Liver (tissue), 9 donors: Measurements from ENCODE around the gene STRA6. TPM values are rescaled to one million over a fixed set of nuclear protein-coding genes. Genes with fewer than 3 reads are reported as not detected.

ENCODE experiments used
- DNase-seq: peaks from one replicate; pipeline ENCODE4 v3.0.0-alpha.2; 2017; ENCODE audit warnings: low spot score
- H3K27ac ChIP-seq, 2 donors: one replicate each; pipeline ENCODE4 v1.7.0; 2013; ENCODE audit warnings: inconsistent platforms in 2 of 2, low read length in 2 of 2, control low read depth in 1 of 2, low read depth in 1 of 2, mild to moderate bottlenecking in 1 of 2
- H3K27me3 ChIP-seq, 4 donors: one replicate each; pipeline versions ENCODE4 v1.6.1 to v1.7.0; 2013; ENCODE audit warnings: low read length in 3 of 4, inconsistent platforms in 1 of 4, mild to moderate bottlenecking in 1 of 4, moderate library complexity in 1 of 4; ENCODE audit not compliant: control insufficient read depth in 4 of 4, insufficient read depth in 4 of 4
- H3K36me3 ChIP-seq, 4 donors: one replicate each; pipeline versions ENCODE4 v1.6.1 to v1.7.0; 2013; ENCODE audit warnings: low read length in 3 of 4, mild to moderate bottlenecking in 3 of 4, low read depth in 1 of 4, moderate library complexity in 1 of 4; ENCODE audit not compliant: control insufficient read depth in 4 of 4, insufficient read depth in 3 of 4
- H3K4me1 ChIP-seq, 4 donors: one replicate each; pipeline versions ENCODE4 v1.6.1 to v1.7.0; 2013; ENCODE audit warnings: low read length in 3 of 4, mild to moderate bottlenecking in 3 of 4, moderate library complexity in 1 of 4; ENCODE audit not compliant: control insufficient read depth in 4 of 4, insufficient read depth in 4 of 4
- H3K4me3 ChIP-seq, 3 donors: one replicate each; pipeline versions ENCODE4 v1.6.1 to v1.7.0; 2013; ENCODE audit warnings: low read length in 3 of 3, control low read depth in 1 of 3, low read depth in 1 of 3, mild to moderate bottlenecking in 1 of 3
- H3K9ac ChIP-seq, 2 donors: one replicate each; pipeline ENCODE4 v1.7.0; 2013; ENCODE audit warnings: low read length in 2 of 2, mild to moderate bottlenecking in 2 of 2, moderate library complexity in 2 of 2, control low read depth in 1 of 2, low read depth in 1 of 2
- H3K9me3 ChIP-seq, 4 donors: one replicate each; pipeline versions ENCODE4 v1.6.1 to v1.7.0; 2013; ENCODE audit warnings: low read length in 3 of 4; ENCODE audit not compliant: control insufficient read depth in 4 of 4
- EGR1 ChIP-seq, 2 donors: IDR thresholded peaks; 2 replicates each; pipeline ENCODE4 v1.6.1; 2016 to 2018; ENCODE audit warnings: antibody characterized with exemption in 2 of 2, low read depth in 2 of 2
- FOXA1 ChIP-seq: IDR thresholded peaks from 2 replicates; pipeline ENCODE4 v1.6.1; 2016; ENCODE audit warnings: antibody characterized with exemption
- FOXA2 ChIP-seq: IDR thresholded peaks from 2 replicates; pipeline ENCODE4 v1.6.1; 2016; ENCODE audit warnings: antibody characterized with exemption
- GABPA ChIP-seq, 2 donors: IDR thresholded peaks in 1 of 2; conservative IDR thresholded peaks in 1 of 2; 2 replicates each; pipeline ENCODE4 v1.6.1; 2016; ENCODE audit warnings: antibody characterized with exemption in 2 of 2, mild to moderate bottlenecking in 1 of 2, moderate library complexity in 1 of 2
- HNF4A ChIP-seq, 2 donors: conservative IDR thresholded peaks; 2 replicates each; pipeline ENCODE4 v1.6.1; 2016; ENCODE audit warnings: antibody characterized with exemption in 2 of 2, mild to moderate bottlenecking in 2 of 2
- HNF4G ChIP-seq: IDR thresholded peaks from 2 replicates; pipeline ENCODE4 v1.6.1; 2016; ENCODE audit warnings: antibody characterized with exemption
- JUND ChIP-seq, 2 donors: IDR thresholded peaks; 2 replicates each; pipeline ENCODE4 v1.6.1; 2016; ENCODE audit warnings: antibody characterized with exemption in 2 of 2
- RAD21 ChIP-seq, 2 donors: IDR thresholded peaks; 2 replicates each; pipeline ENCODE4 v1.6.1; 2016; ENCODE audit warnings: antibody characterized with exemption in 2 of 2, mild to moderate bottlenecking in 2 of 2
- RXRA ChIP-seq, 2 donors: IDR thresholded peaks; 2 replicates each; pipeline ENCODE4 v1.6.1; 2017 to 2018; ENCODE audit warnings: antibody characterized with exemption in 2 of 2, mild to moderate bottlenecking in 1 of 2
- SP1 ChIP-seq: IDR thresholded peaks from 2 replicates; pipeline ENCODE4 v1.6.1; 2018; ENCODE audit warnings: antibody characterized with exemption, mild to moderate bottlenecking
- TAF1 ChIP-seq: conservative IDR thresholded peaks from 2 replicates; pipeline ENCODE4 v1.6.1; 2016; ENCODE audit warnings: antibody characterized with exemption, mild to moderate bottlenecking
- YY1 ChIP-seq: IDR thresholded peaks from 2 replicates; pipeline ENCODE4 v1.6.1; 2016; ENCODE audit warnings: antibody characterized with exemption, mild to moderate bottlenecking
- WGBS: extraction: QIAGEN DNeasy Blood & Tissue Kit; methylation state at CpG from one replicate; pipeline ENCODE4 v1.1.7; 2013; 5-methylcytosine and 5-hydroxymethylcytosine counted together
- polyA plus RNA-seq, 2 donors: library from polyadenylated mRNA; stranded (reverse) in 1 of 2; unstranded in 1 of 2; fragments of 200-250 nt in 1 of 2; fragments of >200 nt in 1 of 2; fragmentation: Nextera tagmentation in 1 of 2; extraction: Ambion mirVana in 1 of 2; gene quantifications; one replicate each; pipeline versions ENCODE4 v1.2.1 to v1.2.3, GENCODE V29; 2013 to 2015
- total RNA-seq, 2 donors: library from RNA; depleted of rRNA; stranded (reverse); fragments of >200 nt; gene quantifications; one replicate each; pipeline ENCODE4 v1.2.3, GENCODE V29; 2014
- TF ChIP-seq, protein P1 (sequence below): IDR thresholded peaks from 2 replicates; pipeline ENCODE4 v1.6.1; 2016; ENCODE audit warnings: antibody characterized with exemption, mild to moderate bottlenecking
- TF ChIP-seq, protein P2 (sequence below): fragments of 150-350 bp; IDR thresholded peaks from 2 replicates; pipeline ENCODE4 v1.5.1; 2017; ENCODE audit warnings: improper control_type of control experiment, low read depth, low read length; ENCODE audit not compliant: missing input control
- TF ChIP-seq, protein P3 (sequence below): IDR thresholded peaks from 2 replicates; pipeline ENCODE4 v1.6.1; 2016; ENCODE audit warnings: antibody characterized with exemption
- TF ChIP-seq, protein P4 (sequence below): IDR thresholded peaks from 2 replicates; pipeline ENCODE4 v1.6.1; 2016; ENCODE audit warnings: antibody characterized with exemption
- TF ChIP-seq, protein P5 (sequence below): IDR thresholded peaks from 2 replicates; pipeline ENCODE4 v1.6.1; 2016; ENCODE audit warnings: antibody characterized with exemption
- donor health status: healthy.
- donor health status: healthy.
- donor health status: healthy.
- donor health status: healthy.
- donor health status: healthy.

STRA6 gene
- total and polyA plus RNA-seq, 4 donors, result 3.1 TPM; not detected in 3

DNA sequence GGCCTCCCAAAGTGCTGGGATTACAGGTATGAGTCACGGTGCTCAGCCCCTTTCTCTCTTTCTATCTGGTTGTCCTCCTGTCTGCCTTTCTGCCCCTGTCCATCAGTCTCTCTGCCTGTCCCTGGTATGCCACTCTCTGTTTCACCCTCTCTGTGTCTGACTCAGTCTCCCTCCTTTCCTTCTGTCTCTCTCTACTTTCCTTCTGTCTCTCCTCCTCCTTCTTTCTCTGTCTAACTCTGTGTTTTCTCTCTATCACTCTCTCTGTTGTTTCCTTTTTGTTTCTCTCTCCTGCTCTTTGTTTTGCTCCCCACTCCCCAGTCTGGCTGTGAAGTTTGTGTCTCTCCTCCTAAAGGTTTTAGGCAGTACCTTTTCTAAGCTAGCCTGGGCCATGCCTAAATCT is 9.1 kb upstream of the STRA6 start:
- Histone ChIP-seq H3K4me3 (no peak overlapping the region), H3K4me1 (no peaks in the 10 kb centered on the region), H3K9ac (no peak overlapping the region), H3K36me3 (no peaks in the 10 kb centered on the region), H3K27me3 (peaks cover 0 to 3% (median 0%) of the 10 kb centered on the region in 4 donors), H3K27ac (no peak overlapping the region), H3K9me3 (no peaks in the 10 kb centered on the region)
- 92% methylated on average over 1 of the region's 1 CpG for WGBS
- DNase-seq, result no peak
- TF ChIP-seq YY1 (no peak), HNF4A (conservative IDR thresholded peaks at IDR 0.05) (no peak), FOXA1 (no peak), GABPA (IDR thresholded peaks at IDR 0.05 in 1 of 2, conservative IDR thresholded peaks at IDR 0.05 in 1 of 2) (no peak), RXRA (IDR thresholded peaks at IDR 0.05) (no peak), JUND (IDR thresholded peaks at IDR 0.05) (no peak), EGR1 (IDR thresholded peaks at IDR 0.05; ENCODE audit: low read depth in 2 of 2) (no peak), SP1 (no peak), TAF1 (no peak), HNF4G (no peak)
- TF ChIP-seq, protein P1, sequence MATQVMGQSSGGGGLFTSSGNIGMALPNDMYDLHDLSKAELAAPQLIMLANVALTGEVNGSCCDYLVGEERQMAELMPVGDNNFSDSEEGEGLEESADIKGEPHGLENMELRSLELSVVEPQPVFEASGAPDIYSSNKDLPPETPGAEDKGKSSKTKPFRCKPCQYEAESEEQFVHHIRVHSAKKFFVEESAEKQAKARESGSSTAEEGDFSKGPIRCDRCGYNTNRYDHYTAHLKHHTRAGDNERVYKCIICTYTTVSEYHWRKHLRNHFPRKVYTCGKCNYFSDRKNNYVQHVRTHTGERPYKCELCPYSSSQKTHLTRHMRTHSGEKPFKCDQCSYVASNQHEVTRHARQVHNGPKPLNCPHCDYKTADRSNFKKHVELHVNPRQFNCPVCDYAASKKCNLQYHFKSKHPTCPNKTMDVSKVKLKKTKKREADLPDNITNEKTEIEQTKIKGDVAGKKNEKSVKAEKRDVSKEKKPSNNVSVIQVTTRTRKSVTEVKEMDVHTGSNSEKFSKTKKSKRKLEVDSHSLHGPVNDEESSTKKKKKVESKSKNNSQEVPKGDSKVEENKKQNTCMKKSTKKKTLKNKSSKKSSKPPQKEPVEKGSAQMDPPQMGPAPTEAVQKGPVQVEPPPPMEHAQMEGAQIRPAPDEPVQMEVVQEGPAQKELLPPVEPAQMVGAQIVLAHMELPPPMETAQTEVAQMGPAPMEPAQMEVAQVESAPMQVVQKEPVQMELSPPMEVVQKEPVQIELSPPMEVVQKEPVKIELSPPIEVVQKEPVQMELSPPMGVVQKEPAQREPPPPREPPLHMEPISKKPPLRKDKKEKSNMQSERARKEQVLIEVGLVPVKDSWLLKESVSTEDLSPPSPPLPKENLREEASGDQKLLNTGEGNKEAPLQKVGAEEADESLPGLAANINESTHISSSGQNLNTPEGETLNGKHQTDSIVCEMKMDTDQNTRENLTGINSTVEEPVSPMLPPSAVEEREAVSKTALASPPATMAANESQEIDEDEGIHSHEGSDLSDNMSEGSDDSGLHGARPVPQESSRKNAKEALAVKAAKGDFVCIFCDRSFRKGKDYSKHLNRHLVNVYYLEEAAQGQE, result no peak
- TF ChIP-seq, protein P2, sequence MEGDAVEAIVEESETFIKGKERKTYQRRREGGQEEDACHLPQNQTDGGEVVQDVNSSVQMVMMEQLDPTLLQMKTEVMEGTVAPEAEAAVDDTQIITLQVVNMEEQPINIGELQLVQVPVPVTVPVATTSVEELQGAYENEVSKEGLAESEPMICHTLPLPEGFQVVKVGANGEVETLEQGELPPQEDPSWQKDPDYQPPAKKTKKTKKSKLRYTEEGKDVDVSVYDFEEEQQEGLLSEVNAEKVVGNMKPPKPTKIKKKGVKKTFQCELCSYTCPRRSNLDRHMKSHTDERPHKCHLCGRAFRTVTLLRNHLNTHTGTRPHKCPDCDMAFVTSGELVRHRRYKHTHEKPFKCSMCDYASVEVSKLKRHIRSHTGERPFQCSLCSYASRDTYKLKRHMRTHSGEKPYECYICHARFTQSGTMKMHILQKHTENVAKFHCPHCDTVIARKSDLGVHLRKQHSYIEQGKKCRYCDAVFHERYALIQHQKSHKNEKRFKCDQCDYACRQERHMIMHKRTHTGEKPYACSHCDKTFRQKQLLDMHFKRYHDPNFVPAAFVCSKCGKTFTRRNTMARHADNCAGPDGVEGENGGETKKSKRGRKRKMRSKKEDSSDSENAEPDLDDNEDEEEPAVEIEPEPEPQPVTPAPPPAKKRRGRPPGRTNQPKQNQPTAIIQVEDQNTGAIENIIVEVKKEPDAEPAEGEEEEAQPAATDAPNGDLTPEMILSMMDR, result no peak
- TF ChIP-seq, protein P3, sequence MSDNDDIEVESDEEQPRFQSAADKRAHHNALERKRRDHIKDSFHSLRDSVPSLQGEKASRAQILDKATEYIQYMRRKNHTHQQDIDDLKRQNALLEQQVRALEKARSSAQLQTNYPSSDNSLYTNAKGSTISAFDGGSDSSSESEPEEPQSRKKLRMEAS, result no peak
- TF ChIP-seq, protein P4, sequence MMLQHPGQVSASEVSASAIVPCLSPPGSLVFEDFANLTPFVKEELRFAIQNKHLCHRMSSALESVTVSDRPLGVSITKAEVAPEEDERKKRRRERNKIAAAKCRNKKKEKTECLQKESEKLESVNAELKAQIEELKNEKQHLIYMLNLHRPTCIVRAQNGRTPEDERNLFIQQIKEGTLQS, result no peak

DNA sequence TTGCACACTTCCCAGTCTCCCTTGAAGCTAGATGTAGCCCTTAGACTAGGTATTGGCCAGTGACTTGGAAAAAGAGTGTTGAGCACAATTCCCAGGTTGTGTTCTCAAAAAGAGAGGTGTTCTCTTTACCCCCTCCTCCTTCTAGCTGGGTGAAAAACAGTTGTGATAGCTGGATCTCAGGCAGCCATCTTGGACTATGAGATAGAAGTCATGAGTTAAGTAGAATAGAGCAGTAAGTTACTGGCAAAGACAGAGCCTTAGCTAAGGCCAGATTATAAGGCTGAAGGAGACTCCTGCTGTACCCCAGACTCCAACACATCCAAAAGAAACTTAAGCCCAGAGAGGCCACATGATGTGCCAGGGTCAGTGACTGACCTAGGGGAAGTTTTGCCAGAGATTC is 8.1 kb upstream of the STRA6 start:
- H3K4me1 ChIP-seq, result no peaks in the 10 kb centered on the region
- no peak overlapping the region for H3K9ac ChIP-seq
- peaks cover 0 to 3% (median 0%) of the 10 kb centered on the region in 4 donors for H3K27me3 ChIP-seq
- no peak overlapping the region for H3K27ac ChIP-seq
- H3K4me3 ChIP-seq, result no peak overlapping the region
- no peak for DNase-seq
- no peaks in the 10 kb centered on the region for H3K36me3 ChIP-seq
- no peaks in the 10 kb centered on the region for H3K9me3 ChIP-seq
- TF ChIP-seq, protein P3, result no peak
- TF ChIP-seq GABPA (IDR thresholded peaks at IDR 0.05 in 1 of 2, conservative IDR thresholded peaks at IDR 0.05 in 1 of 2) (no peak), TAF1 (no peak), FOXA2 (no peak), FOXA1 (no peak), JUND (IDR thresholded peaks at IDR 0.05) (no peak), RXRA (IDR thresholded peaks at IDR 0.05) (no peak), HNF4G (no peak), RAD21 (IDR thresholded peaks at IDR 0.05) (no peak), SP1 (no peak), HNF4A (conservative IDR thresholded peaks at IDR 0.05) (no peak), YY1 (no peak), EGR1 (IDR thresholded peaks at IDR 0.05; ENCODE audit: low read depth in 2 of 2) (no peak)
- TF ChIP-seq, protein P5, sequence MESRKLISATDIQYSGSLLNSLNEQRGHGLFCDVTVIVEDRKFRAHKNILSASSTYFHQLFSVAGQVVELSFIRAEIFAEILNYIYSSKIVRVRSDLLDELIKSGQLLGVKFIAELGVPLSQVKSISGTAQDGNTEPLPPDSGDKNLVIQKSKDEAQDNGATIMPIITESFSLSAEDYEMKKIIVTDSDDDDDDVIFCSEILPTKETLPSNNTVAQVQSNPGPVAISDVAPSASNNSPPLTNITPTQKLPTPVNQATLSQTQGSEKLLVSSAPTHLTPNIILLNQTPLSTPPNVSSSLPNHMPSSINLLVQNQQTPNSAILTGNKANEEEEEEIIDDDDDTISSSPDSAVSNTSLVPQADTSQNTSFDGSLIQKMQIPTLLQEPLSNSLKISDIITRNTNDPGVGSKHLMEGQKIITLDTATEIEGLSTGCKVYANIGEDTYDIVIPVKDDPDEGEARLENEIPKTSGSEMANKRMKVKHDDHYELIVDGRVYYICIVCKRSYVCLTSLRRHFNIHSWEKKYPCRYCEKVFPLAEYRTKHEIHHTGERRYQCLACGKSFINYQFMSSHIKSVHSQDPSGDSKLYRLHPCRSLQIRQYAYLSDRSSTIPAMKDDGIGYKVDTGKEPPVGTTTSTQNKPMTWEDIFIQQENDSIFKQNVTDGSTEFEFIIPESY, result no peak
- TF ChIP-seq, protein P1, result no peak
- TF ChIP-seq, protein P2, result no peak
